Measurements from ENCODE around the gene FHIT. TPM values are rescaled to one million over a fixed set of nuclear protein-coding genes. Genes with fewer than 3 reads are reported as not detected.

Gene FHIT
- total RNA-seq, 1 donor from 2014 or later, result 11.5 TPM

- no peak for TF ChIP-seq CTCF (IDR thresholded peaks at IDR 0.05; ENCODE audit: insufficient read depth, low read length, poor library complexity, severe bottlenecking)
- Histone ChIP-seq H3K36me3 (ENCODE audit: control insufficient read depth, insufficient read depth, low read length) (no peaks in the 10 kb centered on the region), H3K27me3 (ENCODE audit: control insufficient read depth, insufficient read depth, low read length) (no peaks in the 10 kb centered on the region), H3K4me3 (ENCODE audit: low read depth, low read length) (no peak overlapping the region)
- no peak for DNase-seq (ENCODE audit: low read depth)
Measured at GRCh38 chr3:59927056-59927455, 1324.2 kb downstream of the FHIT start.

GRCh38 chr3:59925946-59926345 lies 1325.3 kb downstream of the FHIT start:
- Histone ChIP-seq H3K27me3 (ENCODE audit: control insufficient read depth, insufficient read depth, low read length) (no peaks in the 10 kb centered on the region), H3K36me3 (ENCODE audit: control insufficient read depth, insufficient read depth, low read length) (no peaks in the 10 kb centered on the region), H3K4me3 (ENCODE audit: low read depth, low read length) (no peak overlapping the region)
- DNase-seq (ENCODE audit: low read depth), result no peak
- TF ChIP-seq CTCF (IDR thresholded peaks at IDR 0.05; ENCODE audit: insufficient read depth, low read length, poor library complexity, severe bottlenecking), result no peak

- Histone ChIP-seq H3K27me3 (ENCODE audit: control insufficient read depth, insufficient read depth, low read length) (no peaks in the 10 kb centered on the region), H3K4me3 (ENCODE audit: low read depth, low read length) (no peak overlapping the region), H3K36me3 (ENCODE audit: control insufficient read depth, insufficient read depth, low read length) (no peaks in the 10 kb centered on the region)
- no peak for DNase-seq (ENCODE audit: low read depth)
- no peak for TF ChIP-seq CTCF (IDR thresholded peaks at IDR 0.05; ENCODE audit: insufficient read depth, low read length, poor library complexity, severe bottlenecking)
Measured at GRCh38 chr3:59922192-59922591, 1329.1 kb downstream of the FHIT start.

GRCh38 chr3:59920822-59921221 lies 1330.4 kb downstream of the FHIT start:
- Histone ChIP-seq H3K27me3 (ENCODE audit: control insufficient read depth, insufficient read depth, low read length) (no peaks in the 10 kb centered on the region), H3K36me3 (ENCODE audit: control insufficient read depth, insufficient read depth, low read length) (no peaks in the 10 kb centered on the region), H3K4me3 (ENCODE audit: low read depth, low read length) (no peak overlapping the region)
- TF ChIP-seq CTCF (IDR thresholded peaks at IDR 0.05; ENCODE audit: insufficient read depth, low read length, poor library complexity, severe bottlenecking), result no peak
- no peak for DNase-seq (ENCODE audit: low read depth)

GRCh38 chr3:59919586-59919985 lies 1331.7 kb downstream of the FHIT start:
- TF ChIP-seq CTCF (IDR thresholded peaks at IDR 0.05; ENCODE audit: insufficient read depth, low read length, poor library complexity, severe bottlenecking), result no peak

GRCh38 chr3:59914251-59914650 lies 1337.0 kb downstream of the FHIT start:
- Histone ChIP-seq H3K36me3 (ENCODE audit: control insufficient read depth, insufficient read depth, low read length) (no peaks in the 10 kb centered on the region), H3K4me3 (ENCODE audit: low read depth, low read length) (no peak overlapping the region), H3K27me3 (ENCODE audit: control insufficient read depth, insufficient read depth, low read length) (no peaks in the 10 kb centered on the region)
- TF ChIP-seq CTCF (IDR thresholded peaks at IDR 0.05; ENCODE audit: insufficient read depth, low read length, poor library complexity, severe bottlenecking), result no peak
- DNase-seq (ENCODE audit: low read depth), result no peak

More at GRCh38 chr3:59919586-59919985, 1331.7 kb downstream of the FHIT start:
- no peak for DNase-seq (ENCODE audit: low read depth)
- no peaks in the 10 kb centered on the region for H3K27me3 ChIP-seq (ENCODE audit: control insufficient read depth, insufficient read depth, low read length)
- H3K36me3 ChIP-seq (ENCODE audit: control insufficient read depth, insufficient read depth, low read length), result no peaks in the 10 kb centered on the region
- no peak overlapping the region for H3K4me3 ChIP-seq (ENCODE audit: low read depth, low read length)

All from kidney epithelial cell (primary cell).